Astrocyte (in vitro differentiated cells and primary cell): ENCODE data around the gene FOXA2. TPM values are rescaled to one million over a fixed set of nuclear protein-coding genes. Genes with fewer than 3 reads are reported as not detected.
"Not testable (repeated sequence)": the region's sequence is repeated elsewhere in the genome, so short reads cannot be mapped to it uniquely, and the experiment has no call there.

Source experiments
- DNase-seq: peaks from one replicate; pipeline ENCODE4 v3.0.0-alpha.2; 2010; ENCODE audit warnings: low read depth
- FAIRE-seq: peaks from 2 replicates; lab custom pipeline; 2011; peaks lifted over from hg19 to GRCh38; lab: Jason Lieb, UNC
- H2AFZ ChIP-seq: 2 replicates; pipeline ENCODE4 v1.6.0; 2012; ENCODE audit warnings: low read depth, low read length, inconsistent platforms
- H3K27ac ChIP-seq: 2 replicates; pipeline ENCODE4 v1.5.1; 2011; ENCODE audit warnings: low read depth, low read length, inconsistent platforms
- H3K27me3 ChIP-seq: 2 replicates; pipeline ENCODE4 v1.6.0; 2011; ENCODE audit warnings: low read length, inconsistent platforms; ENCODE audit not compliant: insufficient read depth
- H3K36me3 ChIP-seq: 2 replicates; pipeline ENCODE4 v1.5.1; 2011; ENCODE audit warnings: low read length, inconsistent platforms; ENCODE audit not compliant: insufficient read depth
- H3K4me1 ChIP-seq: 2 replicates; pipeline ENCODE4 v1.5.1; 2011; ENCODE audit warnings: low read length, inconsistent platforms; ENCODE audit not compliant: insufficient read depth
- H3K4me2 ChIP-seq: 2 replicates; pipeline ENCODE4 v1.6.0; 2012; ENCODE audit warnings: low read length, inconsistent platforms
- H3K4me3 ChIP-seq: 2 replicates; pipeline ENCODE4 v1.5.1; 2011; ENCODE audit warnings: low read depth, mild to moderate bottlenecking, low read length, inconsistent platforms; ENCODE audit not compliant: insufficient read depth
- H3K79me2 ChIP-seq: 2 replicates; pipeline ENCODE4 v1.6.0; 2012; ENCODE audit warnings: mild to moderate bottlenecking, low read length, inconsistent platforms; ENCODE audit not compliant: insufficient read depth
- H3K9ac ChIP-seq: 2 replicates; pipeline ENCODE4 v1.6.0; 2012; ENCODE audit warnings: mild to moderate bottlenecking, low read length, inconsistent platforms
- H3K9me3 ChIP-seq: 2 replicates; pipeline ENCODE4 v1.5.1; 2012; ENCODE audit warnings: low read depth, mild to moderate bottlenecking, low read length, inconsistent platforms; ENCODE audit not compliant: insufficient read depth
- H4K20me1 ChIP-seq: 2 replicates; pipeline ENCODE4 v1.6.0; 2012; ENCODE audit warnings: low read length, inconsistent platforms; ENCODE audit not compliant: insufficient read depth
- H3K27ac Mint-ChIP-seq: one replicate; pipeline ENCODE4 v1.8.0; 2021; ENCODE audit warnings: mild to moderate bottlenecking, mixed read lengths; ENCODE audit not compliant: unreplicated experiment
- H3K27me3 Mint-ChIP-seq: one replicate; pipeline ENCODE4 v1.8.0; 2021; ENCODE audit warnings: low read depth, mixed read lengths; ENCODE audit not compliant: unreplicated experiment
- H3K36me3 Mint-ChIP-seq: one replicate; pipeline ENCODE4 v1.8.0; 2021; ENCODE audit warnings: low read depth, mixed read lengths; ENCODE audit not compliant: unreplicated experiment
- H3K4me1 Mint-ChIP-seq: one replicate; pipeline ENCODE4 v1.8.0; 2021; ENCODE audit warnings: low read depth, mixed read lengths; ENCODE audit not compliant: unreplicated experiment
- H3K4me3 Mint-ChIP-seq: one replicate; pipeline ENCODE4 v1.8.0; 2021; ENCODE audit warnings: mild to moderate bottlenecking, moderate library complexity, mixed read lengths; ENCODE audit not compliant: unreplicated experiment
- H3K9me3 Mint-ChIP-seq: one replicate; pipeline ENCODE4 v1.8.0; 2021; ENCODE audit warnings: mild to moderate bottlenecking, mixed read lengths; ENCODE audit not compliant: unreplicated experiment
- EZH2 ChIP-seq: IDR thresholded peaks from 2 replicates; pipeline ENCODE4 v1.6.1; 2012; ENCODE audit warnings: mild to moderate bottlenecking, low read length, inconsistent platforms; ENCODE audit not compliant: insufficient read depth
- total RNA-seq: library from RNA; stranded (reverse); gene quantifications from 2 replicates; pipeline ENCODE4 v1.2.1, GENCODE V29; 2021
- TF ChIP-seq, protein P1 (sequence below): IDR thresholded peaks from 2 replicates; pipeline ENCODE4 v1.5.1; 2011; ENCODE audit warnings: low read depth, mild to moderate bottlenecking, inconsistent platforms, low read length, moderate library complexity; ENCODE audit not compliant: insufficient read depth

FOXA2 gene
- total RNA-seq, 1 donor from 2014 or later = not detected

DNA sequence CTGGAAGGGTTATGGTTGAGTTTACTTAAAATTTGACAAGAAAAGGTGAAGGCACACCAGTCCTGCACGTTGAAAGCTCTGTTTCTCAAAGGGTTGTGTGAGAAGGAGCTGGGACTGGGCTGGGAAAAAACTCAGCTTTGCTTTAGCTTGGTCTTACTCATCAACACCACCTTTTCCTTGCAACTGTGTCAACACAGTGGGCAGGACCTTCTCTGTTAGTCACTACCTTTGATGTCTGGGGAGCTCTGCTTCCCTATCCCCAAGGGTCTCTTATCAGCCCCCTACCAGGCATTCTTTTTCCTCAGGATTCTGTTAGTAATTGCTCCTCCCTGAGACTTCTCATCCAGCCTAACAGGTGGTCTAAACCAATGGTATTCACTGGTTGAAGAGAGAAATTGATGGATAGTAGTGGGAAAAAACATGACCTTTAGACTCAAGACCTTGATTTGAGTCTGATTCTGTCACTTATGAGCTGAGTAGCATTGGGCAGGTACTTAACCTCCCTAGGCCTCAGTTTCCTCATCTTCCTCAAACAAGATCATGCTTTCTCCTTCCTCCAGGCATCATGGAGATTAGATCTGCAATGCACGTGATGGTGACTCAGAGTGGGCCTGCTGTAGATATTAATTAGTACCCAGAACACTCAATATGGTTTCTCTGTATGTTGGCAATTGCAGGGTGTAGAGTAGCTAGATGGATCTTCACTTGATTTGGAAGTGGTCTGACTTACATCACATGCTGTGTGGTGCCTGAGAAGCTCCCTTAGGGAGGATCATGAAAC is 17.2 kb upstream of the FOXA2 start:
- TF ChIP-seq, protein P1, sequence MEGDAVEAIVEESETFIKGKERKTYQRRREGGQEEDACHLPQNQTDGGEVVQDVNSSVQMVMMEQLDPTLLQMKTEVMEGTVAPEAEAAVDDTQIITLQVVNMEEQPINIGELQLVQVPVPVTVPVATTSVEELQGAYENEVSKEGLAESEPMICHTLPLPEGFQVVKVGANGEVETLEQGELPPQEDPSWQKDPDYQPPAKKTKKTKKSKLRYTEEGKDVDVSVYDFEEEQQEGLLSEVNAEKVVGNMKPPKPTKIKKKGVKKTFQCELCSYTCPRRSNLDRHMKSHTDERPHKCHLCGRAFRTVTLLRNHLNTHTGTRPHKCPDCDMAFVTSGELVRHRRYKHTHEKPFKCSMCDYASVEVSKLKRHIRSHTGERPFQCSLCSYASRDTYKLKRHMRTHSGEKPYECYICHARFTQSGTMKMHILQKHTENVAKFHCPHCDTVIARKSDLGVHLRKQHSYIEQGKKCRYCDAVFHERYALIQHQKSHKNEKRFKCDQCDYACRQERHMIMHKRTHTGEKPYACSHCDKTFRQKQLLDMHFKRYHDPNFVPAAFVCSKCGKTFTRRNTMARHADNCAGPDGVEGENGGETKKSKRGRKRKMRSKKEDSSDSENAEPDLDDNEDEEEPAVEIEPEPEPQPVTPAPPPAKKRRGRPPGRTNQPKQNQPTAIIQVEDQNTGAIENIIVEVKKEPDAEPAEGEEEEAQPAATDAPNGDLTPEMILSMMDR = no peak
- no peak for TF ChIP-seq EZH2
- Mint-ChIP-seq H3K27ac (no peak overlapping the region), H3K9me3 (no peaks in the 10 kb centered on the region), H3K4me1 (no peaks in the 10 kb centered on the region), H3K27me3 (peaks cover 39% of the 10 kb centered on the region), H3K36me3 (no peaks in the 10 kb centered on the region), H3K4me3 (no peak overlapping the region)
- no peak overlapping the region for H3K27ac ChIP-seq
- H4K20me1 ChIP-seq = no peaks in the 10 kb centered on the region
- no peaks in the 10 kb centered on the region for H3K27me3 ChIP-seq
- H3K9ac ChIP-seq = no peak overlapping the region
- H3K4me2 ChIP-seq = no peak overlapping the region
- H3K79me2 ChIP-seq = no peaks in the 10 kb centered on the region
- H3K4me1 ChIP-seq = no peaks in the 10 kb centered on the region
- FAIRE-seq (no peak), DNase-seq (no peak)
- no peak overlapping the region for H2AFZ ChIP-seq
- no peak overlapping the region for H3K4me3 ChIP-seq
- H3K36me3 ChIP-seq = no peaks in the 10 kb centered on the region
- H3K9me3 ChIP-seq = peaks cover 4% of the 10 kb centered on the region

DNA sequence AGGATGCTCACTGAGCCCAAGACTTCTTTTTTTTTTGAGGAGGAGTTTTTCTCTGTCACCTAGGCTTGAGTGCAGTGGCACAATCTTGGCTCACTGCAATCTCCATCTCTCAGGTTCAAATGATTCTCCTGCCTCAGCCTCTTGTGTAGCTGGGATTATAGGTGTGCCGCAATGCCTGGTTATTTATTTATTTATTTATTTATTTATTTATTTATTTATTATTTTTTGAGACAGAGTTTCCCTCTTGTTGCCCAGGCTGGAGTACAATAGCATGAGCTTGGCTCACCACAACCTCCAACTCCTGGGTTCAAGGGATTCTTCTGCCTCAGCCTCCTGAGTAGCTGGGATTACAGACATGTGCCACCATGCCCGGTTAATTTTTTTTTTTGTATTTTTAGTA is 14.9 kb upstream of the FOXA2 start:
- H3K27me3 ChIP-seq, H3K4me2 ChIP-seq, H3K9ac ChIP-seq, FAIRE-seq, H3K4me1 Mint-ChIP-seq, DNase-seq, H2AFZ ChIP-seq, H3K4me1 ChIP-seq, H4K20me1 ChIP-seq, H3K36me3 Mint-ChIP-seq, H3K4me3 Mint-ChIP-seq, H3K79me2 ChIP-seq, H3K4me3 ChIP-seq, H3K9me3 Mint-ChIP-seq, H3K27ac ChIP-seq, H3K36me3 ChIP-seq, H3K27ac Mint-ChIP-seq, H3K9me3 ChIP-seq: not testable (repeated sequence)
- H3K27me3 Mint-ChIP-seq = peaks cover 41% of the 10 kb centered on the region

DNA sequence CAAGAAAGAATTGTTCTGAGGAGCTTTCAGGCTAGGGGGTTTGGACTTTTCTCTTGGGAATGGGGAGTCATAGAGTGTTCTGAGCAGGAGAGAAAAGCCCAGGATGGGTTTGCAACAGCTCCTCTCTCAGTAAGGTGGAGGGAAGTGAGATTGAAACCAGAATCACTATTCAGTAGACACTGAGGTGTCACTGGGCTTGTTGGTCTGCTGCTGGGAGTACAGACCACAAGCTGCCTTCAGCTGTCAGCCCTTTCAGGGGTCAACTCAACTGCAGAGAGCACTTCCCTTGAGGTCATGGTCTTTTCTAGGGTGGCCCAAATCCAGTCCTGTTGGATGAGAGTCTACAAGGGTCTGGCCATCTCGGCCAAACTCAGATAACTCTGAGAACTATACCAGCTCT is 12.9 kb upstream of the FOXA2 start:
- no peak for TF ChIP-seq EZH2
- TF ChIP-seq, protein P1 = no peak
- Mint-ChIP-seq H3K27ac (no peak overlapping the region), H3K27me3 (peaks cover 36% of the 10 kb centered on the region)

More for the DNA sequence above, 12.9 kb upstream of the FOXA2 start:
- Mint-ChIP-seq H3K4me1 (no peaks in the 10 kb centered on the region), H3K36me3 (no peaks in the 10 kb centered on the region), H3K4me3 (no peak overlapping the region), H3K9me3 (no peaks in the 10 kb centered on the region)
- Histone ChIP-seq H2AFZ (no peak overlapping the region), H3K27ac (no peak overlapping the region), H3K4me2 (no peak overlapping the region), H3K9me3 (no peaks in the 10 kb centered on the region), H3K27me3 (no peaks in the 10 kb centered on the region), H3K4me3 (no peak overlapping the region), H4K20me1 (no peaks in the 10 kb centered on the region), H3K36me3 (no peaks in the 10 kb centered on the region), H3K9ac (no peak overlapping the region), H3K79me2 (no peaks in the 10 kb centered on the region), H3K4me1 (no peaks in the 10 kb centered on the region)
- DNase-seq (no peak), FAIRE-seq (no peak)
